DMS 273 (cell line): ENCODE measurements around the gene SNRNP35.
"Not testable (repeated sequence)": the region's sequence is repeated elsewhere in the genome, so short reads cannot be mapped to it uniquely, and the experiment has no call there.

Experiments used
- DNase-seq: peaks from one replicate; lab custom pipeline; 2025; ENCODE audit not compliant: unreplicated experiment; lab: John Stamatoyannopoulos, UW

Gene SNRNP35

DNA sequence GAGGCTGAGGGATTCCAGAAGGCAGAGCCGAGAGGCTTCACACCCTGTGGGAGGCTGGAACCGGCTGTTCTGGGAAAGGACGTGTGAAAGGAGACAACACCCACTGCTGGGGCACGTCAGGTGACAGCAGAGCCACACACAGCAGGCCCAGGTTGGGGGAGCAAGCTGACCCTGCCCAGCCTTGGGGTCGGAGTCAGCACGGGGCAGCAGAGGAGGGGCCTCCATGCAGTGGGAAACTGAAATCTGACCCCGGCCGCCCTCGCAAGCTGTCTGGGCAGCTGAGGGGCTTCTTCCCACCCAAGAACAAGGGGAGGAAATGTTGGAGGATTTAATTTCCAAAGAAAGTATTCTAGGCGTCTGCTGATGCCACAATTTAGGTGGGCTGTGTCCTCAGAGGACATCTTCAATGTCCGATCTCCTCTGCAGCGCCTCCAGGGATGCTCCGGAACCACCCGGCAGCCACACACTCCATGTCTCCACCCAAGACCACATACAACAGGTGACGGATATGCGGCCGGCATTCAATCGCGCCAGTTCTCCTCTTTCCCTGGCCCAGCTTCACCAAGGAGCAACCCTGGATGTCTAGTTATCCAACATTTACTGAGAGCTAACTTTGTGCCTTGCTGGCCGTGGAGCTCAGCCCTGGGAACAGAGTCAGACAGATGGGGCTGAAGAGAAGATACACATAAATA, 30.7 kb downstream of the SNRNP35 start:
- no peak for DNase-seq

DNA sequence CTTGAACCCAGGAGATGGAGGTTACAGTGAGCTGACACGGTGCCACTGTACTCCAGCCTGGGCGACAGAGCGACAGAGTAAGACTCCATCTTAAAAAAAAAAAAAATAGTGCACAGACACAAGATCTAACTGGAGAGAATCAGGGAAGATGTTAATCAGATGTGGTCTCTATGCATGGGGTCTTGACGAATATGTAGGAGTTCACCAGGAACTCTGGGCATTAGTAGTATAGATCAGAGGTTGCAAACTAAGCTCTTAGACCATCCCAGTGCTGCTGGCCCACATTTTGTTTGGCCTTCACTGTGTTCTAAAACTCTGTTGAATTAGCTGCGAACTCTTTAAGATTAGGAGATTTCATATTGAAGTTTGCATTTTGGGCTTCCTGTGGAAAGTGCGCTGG, 31.6 kb downstream of the SNRNP35 start:
- no peak for DNase-seq

DNA sequence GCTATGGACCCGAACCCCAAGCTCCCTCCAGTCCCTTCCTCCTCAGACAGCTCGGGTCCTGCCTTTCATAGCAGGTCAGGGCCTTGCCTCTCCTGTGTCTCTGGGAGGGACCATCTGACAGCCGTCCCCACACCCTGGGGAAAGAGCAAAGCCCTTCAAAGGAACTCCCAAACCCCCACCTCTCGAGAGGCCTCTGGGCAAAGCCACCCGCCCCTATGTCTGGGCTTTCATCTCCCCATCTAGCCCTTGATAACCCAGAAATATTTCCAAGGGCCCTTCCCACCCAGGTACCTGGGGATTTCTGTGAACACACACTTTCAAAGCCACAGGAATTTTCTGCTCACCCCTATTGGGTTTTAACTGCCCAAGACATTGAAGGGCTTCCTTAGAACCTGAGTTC, 32.1 kb downstream of the SNRNP35 start:
- DNase-seq, result no peak

- no peak for DNase-seq
Observed at GRCh38 chr12:123491056-123491455, 33.1 kb downstream of the SNRNP35 start.

GRCh38 chr12:123491481-123491880, 33.5 kb downstream of the SNRNP35 start:
- no peak for DNase-seq

GRCh38 chr12:123492339-123493039, 34.5 kb downstream of the SNRNP35 start:
- not testable (repeated sequence) for DNase-seq

DNA sequence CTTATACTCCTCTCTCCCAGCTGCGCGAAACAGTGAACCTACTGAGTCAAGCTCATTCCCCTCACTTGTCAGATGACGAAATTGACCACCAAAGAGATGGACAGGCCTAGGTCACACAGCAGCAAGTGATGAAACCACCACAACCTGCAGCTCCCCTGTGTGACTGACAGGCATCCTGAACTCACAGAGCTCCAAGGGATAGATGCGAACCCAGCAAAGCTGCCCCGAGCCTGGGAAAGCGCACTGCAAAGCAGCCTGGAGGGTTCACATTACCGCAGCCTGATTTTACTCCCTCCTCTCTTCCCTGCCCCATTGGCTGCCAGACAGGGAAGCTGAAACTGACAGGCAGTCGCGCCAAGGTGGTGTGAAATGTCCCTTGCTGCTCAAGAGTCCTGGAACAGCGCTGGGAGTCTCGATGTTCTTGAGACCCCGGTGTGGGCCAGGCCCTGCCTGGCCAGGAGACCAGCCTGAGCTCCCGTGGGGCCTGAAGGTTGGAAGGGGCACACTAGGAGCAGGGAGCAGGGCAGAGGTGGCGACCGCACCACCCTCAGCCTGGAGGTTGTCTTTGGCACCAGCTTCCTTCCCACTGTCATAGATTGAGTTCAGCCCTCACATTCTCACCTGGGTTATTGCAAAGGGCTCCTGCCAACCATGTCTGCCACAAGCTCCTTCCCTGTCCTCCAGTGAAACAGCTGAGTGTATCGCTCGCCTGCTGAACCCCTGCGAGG, 36.3 kb downstream of the SNRNP35 start:
- no peak for DNase-seq

DNA sequence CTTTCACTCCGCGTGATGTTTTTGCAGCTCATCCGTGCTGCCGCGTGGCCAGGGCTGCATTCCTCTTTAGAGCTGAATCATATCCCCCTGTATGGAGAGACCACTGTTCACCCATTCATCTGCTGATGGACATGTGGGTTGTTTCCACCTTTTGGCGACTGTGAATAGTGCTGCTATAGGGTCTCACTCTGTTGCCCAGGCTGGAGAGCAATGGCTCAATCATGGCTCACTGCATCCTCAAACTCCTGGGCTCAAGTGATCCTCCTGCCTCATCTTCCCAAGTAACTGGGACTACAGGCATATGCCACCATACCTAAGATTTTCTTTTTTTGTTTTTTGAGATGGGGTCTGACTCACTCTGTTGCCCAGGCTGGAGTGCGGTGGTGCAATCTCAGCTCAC, 39.1 kb downstream of the SNRNP35 start:
- no peak for DNase-seq

- DNase-seq, result no peak
Observed at GRCh38 chr12:123498126-123498825, 40.3 kb downstream of the SNRNP35 start.

DNA sequence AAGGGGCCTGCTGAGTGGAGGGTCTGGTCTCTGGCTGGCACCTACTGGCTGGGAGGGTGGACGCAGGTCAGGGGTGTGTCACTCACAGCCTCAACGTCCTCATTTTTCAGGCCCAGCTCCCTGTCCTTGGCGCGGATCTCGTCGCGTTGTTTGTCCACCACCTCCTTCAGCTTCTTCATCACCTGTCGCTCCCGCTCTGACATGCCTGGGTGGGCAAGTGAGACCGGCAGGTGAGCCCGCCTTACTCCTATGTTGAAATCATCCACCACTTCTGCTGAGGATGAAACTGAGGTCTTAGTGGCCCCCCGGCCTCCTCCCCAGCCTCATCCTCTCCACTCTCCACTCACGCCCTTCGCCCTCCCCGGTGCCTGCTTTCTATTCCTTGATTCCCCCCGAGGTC, 41.4 kb downstream of the SNRNP35 start:
- DNase-seq, result no peak

DNA sequence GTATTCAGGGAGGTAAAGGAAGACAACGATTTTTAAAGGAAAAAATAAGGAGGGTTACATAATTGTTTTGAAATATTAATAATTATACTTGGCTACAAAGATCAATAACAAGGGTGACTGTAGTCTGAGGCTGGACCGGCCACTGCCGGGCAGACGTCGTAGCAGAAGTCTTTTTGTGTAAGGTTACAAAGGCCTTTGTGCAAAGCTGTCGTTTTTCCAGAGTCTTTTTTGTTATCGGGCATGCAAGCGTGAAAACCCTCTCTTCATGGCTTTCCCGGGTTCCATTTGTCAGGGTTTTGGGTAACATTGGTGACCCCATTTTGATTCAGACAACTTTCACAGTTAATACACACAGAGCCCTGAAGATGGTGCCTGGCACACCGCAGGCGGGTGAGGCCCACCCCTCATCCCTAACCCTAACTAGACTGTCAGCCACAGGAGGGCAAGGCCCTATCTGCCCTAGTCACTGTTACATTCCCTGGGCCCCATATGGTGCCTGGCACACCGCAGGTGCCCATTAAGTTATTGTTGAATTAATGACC, 44.3 kb downstream of the SNRNP35 start:
- DNase-seq, result no peak

GRCh38 chr12:123506059-123506842, 48.3 kb downstream of the SNRNP35 start:
- no peak for DNase-seq

GRCh38 chr12:123506843-123507236, 48.9 kb downstream of the SNRNP35 start:
- DNase-seq, result no peak

DNA sequence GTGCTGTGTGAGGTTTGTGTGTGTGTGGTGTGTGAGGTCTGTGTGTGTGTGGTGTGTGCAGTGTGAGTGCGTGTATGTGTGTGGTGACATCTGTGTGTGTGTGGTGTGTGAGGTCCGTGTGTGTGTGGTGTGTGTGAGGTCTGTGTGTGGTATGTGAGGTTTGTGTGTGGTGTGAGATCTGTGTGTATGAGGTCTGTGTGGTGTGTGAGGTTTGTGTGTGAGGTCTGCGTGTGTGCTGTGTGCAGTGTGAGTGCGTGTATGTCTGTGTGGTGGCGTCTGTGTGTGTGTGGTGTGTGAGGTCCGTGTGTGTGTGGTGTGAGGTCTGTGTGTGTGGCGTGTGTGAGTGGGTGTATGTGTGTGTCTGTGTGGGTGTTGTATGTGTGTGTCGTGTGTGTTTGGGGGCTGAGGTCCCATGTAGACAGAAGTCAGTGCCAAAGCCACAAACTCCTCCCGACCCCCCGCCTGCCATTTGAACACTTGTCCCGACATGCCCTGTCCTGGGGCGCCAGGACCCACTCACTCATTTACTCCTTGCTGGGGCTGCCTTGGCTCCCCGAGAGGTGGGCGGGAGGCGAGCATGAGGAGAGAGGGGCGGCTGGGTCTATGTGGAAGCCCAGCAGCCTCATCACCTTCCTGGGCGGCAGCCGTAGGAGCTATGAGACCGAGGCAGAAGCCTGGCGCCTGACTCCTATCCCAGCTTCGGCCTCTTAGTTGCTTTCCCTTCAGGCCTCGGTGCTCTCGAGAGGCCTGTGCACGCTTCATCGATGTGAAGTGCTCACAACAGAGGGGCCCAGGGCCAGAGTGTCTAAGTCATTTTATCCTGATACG, 55.1 kb downstream of the SNRNP35 start:
- DNase-seq, result peak; percentile 18

DNA sequence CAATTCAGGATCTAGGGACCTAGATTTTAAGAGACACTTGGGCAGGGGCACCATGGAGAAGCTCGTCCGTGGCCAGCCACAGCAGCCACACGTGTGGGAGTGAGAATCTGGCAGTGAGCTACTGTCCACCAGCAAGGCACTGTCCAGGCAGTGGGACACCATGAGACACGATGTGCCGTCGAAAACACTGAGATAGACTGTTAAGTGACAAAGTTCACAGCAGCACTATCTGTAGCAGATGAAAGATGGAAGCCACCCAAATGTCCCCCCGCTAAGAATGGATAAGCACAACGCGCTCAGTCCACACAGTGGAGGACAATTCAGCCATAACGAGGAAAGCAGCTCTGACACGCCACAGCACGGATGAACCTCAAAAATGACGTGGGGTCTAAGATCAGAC, 55.9 kb downstream of the SNRNP35 start:
- no peak for DNase-seq

DNA sequence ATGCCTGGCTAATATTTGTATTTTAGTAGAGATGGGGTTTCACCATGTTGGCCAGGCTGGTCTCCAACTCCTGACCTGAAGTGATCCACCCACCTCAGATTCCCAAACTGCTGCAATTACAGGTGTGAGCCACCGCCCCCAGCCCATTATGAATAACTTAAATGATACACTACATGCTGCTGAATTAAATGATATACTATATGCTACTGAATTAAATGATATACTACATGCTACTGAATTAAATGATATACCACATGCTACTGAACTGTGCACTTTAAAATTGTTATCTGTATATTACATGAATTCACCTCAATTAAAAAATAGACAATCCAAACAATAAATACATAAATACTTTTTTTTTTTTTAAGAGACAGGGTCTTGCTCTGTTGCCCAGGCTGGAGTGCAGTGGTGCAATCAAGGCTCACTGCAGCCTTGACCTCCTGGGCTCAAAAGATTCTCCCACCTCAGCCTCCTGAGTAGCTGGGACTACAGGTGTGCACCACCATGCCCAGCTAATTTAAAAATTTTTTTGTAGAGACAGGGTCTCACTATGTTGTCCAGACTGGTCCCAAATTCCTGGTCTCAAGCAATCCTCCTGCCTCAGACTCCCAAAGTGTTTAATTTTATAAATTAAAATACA, 56.8 kb downstream of the SNRNP35 start:
- DNase-seq, result not testable (repeated sequence)

GRCh38 chr12:123516216-123516780, 58.4 kb downstream of the SNRNP35 start:
- no peak for DNase-seq
